Parathyroid adenoma (tissue), 2 donors: ENCODE measurements around the gene DAZAP1.
"Not testable (repeated sequence)": the region's sequence is repeated elsewhere in the genome, so short reads cannot be mapped to it uniquely, and the experiment has no call there.

Experiments used
- H2AFZ ChIP-seq: fragments of 300-600 bp; sonication (generic); one replicate; pipeline ENCODE4 v1.7.0; 2017; ENCODE audit warnings: antibody characterized with exemption, mild to moderate bottlenecking
- H3K27ac ChIP-seq: fragments of 300-600 bp; sonication (generic); one replicate; pipeline ENCODE4 v1.7.0; 2017
- H3K27me3 ChIP-seq: fragments of 300-600 bp; sonication (generic); one replicate; pipeline ENCODE4 v1.7.0; 2017; ENCODE audit warnings: low read length; ENCODE audit not compliant: control insufficient read depth, insufficient read depth
- H3K36me3 ChIP-seq: fragments of 300-600 bp; sonication (generic); one replicate; pipeline ENCODE4 v1.7.0; 2017; ENCODE audit warnings: low read length; ENCODE audit not compliant: control insufficient read depth, insufficient read depth
- H3K4me1 ChIP-seq: fragments of 300-600 bp; sonication (generic); one replicate; pipeline ENCODE4 v1.7.0; 2017; ENCODE audit warnings: control low read depth
- H3K4me2 ChIP-seq: fragments of 300-600 bp; sonication (generic); one replicate; pipeline ENCODE4 v1.7.0; 2017; ENCODE audit warnings: low read length
- H3K4me3 ChIP-seq: fragments of 300-600 bp; sonication (generic); one replicate; pipeline ENCODE4 v1.7.0; 2017; ENCODE audit warnings: low read depth, low read length
- H3K79me2 ChIP-seq: fragments of 300-600 bp; sonication (generic); one replicate; pipeline ENCODE4 v1.7.0; 2017; ENCODE audit warnings: control low read depth
- H3K9ac ChIP-seq: fragments of 300-600 bp; sonication (generic); one replicate; pipeline ENCODE4 v1.7.0; 2017; ENCODE audit warnings: mild to moderate bottlenecking
- H3K9me3 ChIP-seq: fragments of 300-600 bp; sonication (generic); one replicate; pipeline ENCODE4 v1.7.0; 2017; ENCODE audit warnings: low read length; ENCODE audit not compliant: control insufficient read depth
- TF ChIP-seq, protein P1 (sequence below): fragments of 300-600 bp; sonication (generic); IDR thresholded peaks from one replicate; pipeline ENCODE4 v1.7.0; 2017; ENCODE audit warnings: antibody characterized with exemption, mild to moderate bottlenecking
- donor health status: primary hyperparathyroidism.

The DAZAP1 gene

DNA sequence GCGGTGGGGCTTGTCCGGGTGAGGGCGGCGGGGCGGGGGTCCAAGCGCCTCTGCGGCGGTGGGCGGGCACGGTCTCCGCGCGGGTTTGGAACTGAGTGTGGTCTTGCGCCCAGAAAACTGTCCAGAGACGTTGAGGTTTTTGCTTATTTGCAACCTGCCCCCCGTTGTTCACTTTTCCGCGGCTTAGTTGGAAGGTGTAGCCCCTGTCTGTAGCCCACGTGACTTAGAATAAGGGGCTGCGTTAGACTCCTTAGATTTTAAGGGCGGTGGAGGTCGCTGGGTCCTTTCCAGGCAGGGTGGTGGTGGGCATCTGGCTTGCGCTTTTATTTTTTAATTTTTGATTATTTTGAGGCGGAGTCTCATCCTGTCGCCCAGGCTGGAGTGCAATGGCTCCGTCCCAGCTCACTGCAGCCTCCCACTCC is 31.6 kb downstream of the DAZAP1 start:
- H3K4me1 ChIP-seq = peaks cover 5% of the 10 kb centered on the region
- H3K4me2 ChIP-seq = peak overlapping the region; percentile 94
- H3K27ac ChIP-seq = peak overlapping the region; percentile 85
- peaks cover 3% of the 10 kb centered on the region for H3K79me2 ChIP-seq
- H2AFZ ChIP-seq = no peak overlapping the region
- H3K27me3 ChIP-seq = no peaks in the 10 kb centered on the region
- no peaks in the 10 kb centered on the region for H3K36me3 ChIP-seq
- peak overlapping the region; percentile 83 for H3K4me3 ChIP-seq
- TF ChIP-seq, protein P1, sequence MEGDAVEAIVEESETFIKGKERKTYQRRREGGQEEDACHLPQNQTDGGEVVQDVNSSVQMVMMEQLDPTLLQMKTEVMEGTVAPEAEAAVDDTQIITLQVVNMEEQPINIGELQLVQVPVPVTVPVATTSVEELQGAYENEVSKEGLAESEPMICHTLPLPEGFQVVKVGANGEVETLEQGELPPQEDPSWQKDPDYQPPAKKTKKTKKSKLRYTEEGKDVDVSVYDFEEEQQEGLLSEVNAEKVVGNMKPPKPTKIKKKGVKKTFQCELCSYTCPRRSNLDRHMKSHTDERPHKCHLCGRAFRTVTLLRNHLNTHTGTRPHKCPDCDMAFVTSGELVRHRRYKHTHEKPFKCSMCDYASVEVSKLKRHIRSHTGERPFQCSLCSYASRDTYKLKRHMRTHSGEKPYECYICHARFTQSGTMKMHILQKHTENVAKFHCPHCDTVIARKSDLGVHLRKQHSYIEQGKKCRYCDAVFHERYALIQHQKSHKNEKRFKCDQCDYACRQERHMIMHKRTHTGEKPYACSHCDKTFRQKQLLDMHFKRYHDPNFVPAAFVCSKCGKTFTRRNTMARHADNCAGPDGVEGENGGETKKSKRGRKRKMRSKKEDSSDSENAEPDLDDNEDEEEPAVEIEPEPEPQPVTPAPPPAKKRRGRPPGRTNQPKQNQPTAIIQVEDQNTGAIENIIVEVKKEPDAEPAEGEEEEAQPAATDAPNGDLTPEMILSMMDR = no peak
- no peaks in the 10 kb centered on the region for H3K9me3 ChIP-seq
- peak overlapping the region; percentile 88 for H3K9ac ChIP-seq

- H3K36me3 ChIP-seq, H3K27ac ChIP-seq, H3K4me1 ChIP-seq, H3K9me3 ChIP-seq, H3K27me3 ChIP-seq, H3K9ac ChIP-seq, H3K79me2 ChIP-seq, H2AFZ ChIP-seq: not testable (repeated sequence)
- H3K4me3 ChIP-seq = peak overlapping the region; percentile 83
- peak overlapping the region; percentile 94 for H3K4me2 ChIP-seq
Measured at GRCh38 chr19:1439525-1440417, 32.4 kb downstream of the DAZAP1 start.

DNA sequence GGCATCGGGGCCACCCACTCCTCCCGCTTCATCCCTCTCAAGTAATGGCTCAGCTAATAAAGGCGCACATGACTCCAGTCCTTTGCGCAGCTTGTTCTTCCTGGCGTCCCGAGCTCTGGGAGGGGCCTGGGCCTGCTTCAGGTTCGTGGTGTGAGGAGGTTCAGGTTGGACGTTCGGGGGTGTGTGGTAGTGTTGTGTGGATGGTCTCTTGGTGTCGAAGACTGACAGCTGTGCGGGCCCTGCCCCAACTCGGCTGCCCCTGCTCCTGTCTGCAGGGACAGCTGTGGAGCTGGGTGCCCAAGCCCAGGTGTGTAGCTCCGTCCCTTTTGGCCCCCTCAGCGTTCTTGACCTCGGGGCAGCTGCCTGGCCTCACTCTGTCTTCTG is 33.0 kb downstream of the DAZAP1 start:
- Histone ChIP-seq H2AFZ (no peak overlapping the region), H3K9ac (no peak overlapping the region), H3K36me3 (no peaks in the 10 kb centered on the region), H3K4me2 (no peak overlapping the region), H3K27me3 (no peaks in the 10 kb centered on the region), H3K4me3 (no peak overlapping the region), H3K79me2 (peaks cover 3% of the 10 kb centered on the region), H3K9me3 (no peaks in the 10 kb centered on the region), H3K27ac (no peak overlapping the region), H3K4me1 (peaks cover 11% of the 10 kb centered on the region)
- TF ChIP-seq, protein P1 = no peak

DNA sequence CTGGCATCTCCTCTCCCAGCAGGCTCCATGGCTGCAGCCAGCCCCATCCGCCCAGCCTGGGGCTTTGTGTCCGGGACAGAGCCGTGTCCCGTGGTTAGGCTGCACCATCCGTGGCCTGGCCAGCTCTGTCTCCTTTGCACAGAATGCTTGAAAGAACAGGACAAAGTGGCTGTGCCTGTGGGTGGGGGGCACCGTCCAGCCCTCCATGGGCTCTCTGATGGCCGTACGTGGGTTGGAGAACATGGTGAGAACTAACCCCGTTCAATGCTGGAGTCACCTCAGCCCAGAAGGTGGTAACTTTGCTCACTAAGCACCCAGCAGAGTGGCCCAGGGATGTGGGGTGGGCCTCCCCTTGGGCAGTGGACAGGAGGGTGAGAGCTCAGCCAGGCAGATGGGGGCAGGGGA is 33.6 kb downstream of the DAZAP1 start:
- Histone ChIP-seq H3K9ac (no peak overlapping the region), H3K4me2 (no peak overlapping the region), H3K4me1 (peaks cover 11% of the 10 kb centered on the region), H3K36me3 (no peaks in the 10 kb centered on the region), H3K9me3 (no peaks in the 10 kb centered on the region), H3K79me2 (peaks cover 3% of the 10 kb centered on the region), H2AFZ (no peak overlapping the region), H3K4me3 (no peak overlapping the region), H3K27me3 (no peaks in the 10 kb centered on the region), H3K27ac (no peak overlapping the region)
- TF ChIP-seq, protein P1 = no peak

GRCh38 chr19:1441677-1442438 is 34.5 kb downstream of the DAZAP1 start:
- H3K4me2 ChIP-seq = no peak overlapping the region
- no peak overlapping the region for H3K27ac ChIP-seq
- H3K4me3 ChIP-seq = no peak overlapping the region
- no peaks in the 10 kb centered on the region for H3K9me3 ChIP-seq
- H3K4me1 ChIP-seq = peaks cover 11% of the 10 kb centered on the region
- peaks cover 3% of the 10 kb centered on the region for H3K79me2 ChIP-seq
- H3K36me3 ChIP-seq = no peaks in the 10 kb centered on the region
- TF ChIP-seq, protein P1 = no peak
- H3K27me3 ChIP-seq = peaks cover 2% of the 10 kb centered on the region
- H3K9ac ChIP-seq = no peak overlapping the region
- no peak overlapping the region for H2AFZ ChIP-seq
